Measurements from ENCODE around the gene SRPRB. TPM values are rescaled to one million over a fixed set of nuclear protein-coding genes. Genes with fewer than 3 reads are reported as not detected.

Gene SRPRB
- total and polyA plus RNA-seq, 2 donors (not counting 3 experiments of a cell fraction or from before 2014, with no cell fraction given): 22.7 to 69.2 TPM

DNA sequence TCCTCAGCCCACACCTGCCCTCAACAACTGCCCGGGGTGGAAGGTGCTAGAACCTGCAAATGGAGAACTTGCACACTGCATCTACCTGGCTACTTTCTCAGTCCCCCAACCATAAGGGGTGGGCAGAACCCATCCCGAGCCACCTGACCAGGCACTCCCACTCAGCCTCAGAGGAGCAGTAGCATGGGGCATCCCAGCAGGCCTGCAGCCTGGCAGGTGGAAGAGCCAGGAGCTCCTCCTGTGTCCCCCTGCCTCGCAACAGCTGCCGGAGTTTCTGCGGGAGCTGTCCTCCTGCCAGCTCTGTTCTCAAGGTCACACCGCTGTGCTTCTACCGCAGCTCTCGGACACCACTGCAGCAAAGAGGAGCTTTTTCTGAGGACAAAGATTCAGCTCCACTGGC lies 62.6 kb downstream of the SRPRB start:
- no peaks in the 10 kb centered on the region for H3K36me3 ChIP-seq (ENCODE audit: control insufficient read depth in 2 of 2, extremely low read depth in 1 of 2, insufficient read depth in 2 of 2, low read length in 2 of 2)
- no peaks in the 10 kb centered on the region for H3K9me3 ChIP-seq (replicated peaks; ENCODE audit: control insufficient read depth, insufficient read depth, low read length)
- intact Hi-C loops (cut with micrococcal nuclease): no loop called here
- no peaks in the 10 kb centered on the region for H4K20me1 ChIP-seq (replicated peaks; ENCODE audit: control insufficient read depth, extremely low read depth, insufficient read depth, low read length)
- no peaks in the 10 kb centered on the region for H3K79me2 ChIP-seq (ENCODE audit: control insufficient read depth, insufficient read depth, low read length)
- CTCF ChIA-PET: interaction anchor here (1.5 to 4.0 kb wide), 2 partner anchors 13 to 51 kb away, joined by 4 to 13 read pairs; no protein-coding TSS in a partner anchor
- BruUV-seq (replicated peaks): no TSS peak
- H3K27ac ChIP-seq (ENCODE audit: insufficient read depth, low read depth, low read length): no peak overlapping the region
- no peak for TF ChIP-seq POLR2A (IDR thresholded peaks at IDR 0.05; ENCODE audit: low read depth, low read length)
- TF ChIP-seq FOS (IDR thresholded peaks at IDR 0.05; ENCODE audit: borderline replicate concordance, insufficient read depth, low read length): no peak
- TF ChIP-seq MYC (IDR thresholded peaks at IDR 0.05; ENCODE audit: low read depth, low read length): no peak
- TF ChIP-seq, protein P1, sequence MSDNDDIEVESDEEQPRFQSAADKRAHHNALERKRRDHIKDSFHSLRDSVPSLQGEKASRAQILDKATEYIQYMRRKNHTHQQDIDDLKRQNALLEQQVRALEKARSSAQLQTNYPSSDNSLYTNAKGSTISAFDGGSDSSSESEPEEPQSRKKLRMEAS (IDR thresholded peaks at IDR 0.05; ENCODE audit: insufficient read depth, insufficient read length): no peak
- TF ChIP-seq GATA2 (IDR thresholded peaks at IDR 0.05; ENCODE audit: insufficient read depth, insufficient read length, low read depth, low read length): no peak
- TF ChIP-seq, protein P2, sequence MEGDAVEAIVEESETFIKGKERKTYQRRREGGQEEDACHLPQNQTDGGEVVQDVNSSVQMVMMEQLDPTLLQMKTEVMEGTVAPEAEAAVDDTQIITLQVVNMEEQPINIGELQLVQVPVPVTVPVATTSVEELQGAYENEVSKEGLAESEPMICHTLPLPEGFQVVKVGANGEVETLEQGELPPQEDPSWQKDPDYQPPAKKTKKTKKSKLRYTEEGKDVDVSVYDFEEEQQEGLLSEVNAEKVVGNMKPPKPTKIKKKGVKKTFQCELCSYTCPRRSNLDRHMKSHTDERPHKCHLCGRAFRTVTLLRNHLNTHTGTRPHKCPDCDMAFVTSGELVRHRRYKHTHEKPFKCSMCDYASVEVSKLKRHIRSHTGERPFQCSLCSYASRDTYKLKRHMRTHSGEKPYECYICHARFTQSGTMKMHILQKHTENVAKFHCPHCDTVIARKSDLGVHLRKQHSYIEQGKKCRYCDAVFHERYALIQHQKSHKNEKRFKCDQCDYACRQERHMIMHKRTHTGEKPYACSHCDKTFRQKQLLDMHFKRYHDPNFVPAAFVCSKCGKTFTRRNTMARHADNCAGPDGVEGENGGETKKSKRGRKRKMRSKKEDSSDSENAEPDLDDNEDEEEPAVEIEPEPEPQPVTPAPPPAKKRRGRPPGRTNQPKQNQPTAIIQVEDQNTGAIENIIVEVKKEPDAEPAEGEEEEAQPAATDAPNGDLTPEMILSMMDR (IDR thresholded peaks at IDR 0.05; ENCODE audit: extremely low read depth in 1 of 2, insufficient read depth in 1 of 2, low read depth in 1 of 2, low read length in 2 of 2): no peak
- TF ChIP-seq POLR2AphosphoS5 (IDR thresholded peaks at IDR 0.05; ENCODE audit: insufficient read depth, low read depth, low read length): no peak
- no peak for TF ChIP-seq JUN (IDR thresholded peaks at IDR 0.05; ENCODE audit: borderline replicate concordance, insufficient read depth, insufficient read length, low read depth)
- TF ChIP-seq EZH2 (IDR thresholded peaks at IDR 0.05; ENCODE audit: borderline replicate concordance, low read depth, low read length, severe bottlenecking): no peak
- H3K4me2 ChIP-seq (ENCODE audit: insufficient read depth, low read length): no peak overlapping the region
- H3K4me1 ChIP-seq (ENCODE audit: control insufficient read depth, extremely low read depth, insufficient read depth, low read length): no peaks in the 10 kb centered on the region
- no peak overlapping the region for H2AFZ ChIP-seq (ENCODE audit: low read depth, low read length)
- DNase-seq (ENCODE audit: low read depth, low spot score): no peak
- no peaks in the 10 kb centered on the region for H3K9me1 ChIP-seq (replicated peaks; ENCODE audit: control insufficient read depth, extremely low read depth, insufficient read depth, low read length)
- POLR2A ChIA-PET: no interaction called here
- dilution Hi-C loops (cut with MboI; ENCODE audit: extremely low pct_ligation_motif_present, low sequenced_read_pairs): no loop called here
- no peak for FAIRE-seq
- H3K27me3 ChIP-seq (ENCODE audit: control insufficient read depth in 2 of 2, insufficient read depth in 2 of 2, low read length in 2 of 2): no peaks in the 10 kb centered on the region
- no peak overlapping the region for H3K9ac ChIP-seq (replicated peaks; ENCODE audit: extremely low read depth, insufficient read depth, low read length)
- H3K4me3 ChIP-seq (replicated peaks in 1 of 3; ENCODE audit: insufficient read depth in 1 of 3, low read depth in 1 of 3, low read length in 3 of 3): no peak overlapping the region
